HepG2 (cell line): ENCODE data around the gene LIPE. TPM values are rescaled to one million over a fixed set of nuclear protein-coding genes. Genes with fewer than 3 reads are reported as not detected.

ENCODE experiments used
- ATF4 ChIP-seq, 2 experiments: fragments of 450-650 bp in 1 of 2; sonication (generic) in 1 of 2; formaldehyde crosslinking; IDR thresholded peaks; 2 replicates each; pipeline versions ENCODE4 v1.5.0 to v1.8.0; 2020 to 2022; ENCODE audit warnings: mild to moderate bottlenecking in 1 of 2, missing genetic modification reagents in 1 of 2
- CTCF ChIP-seq: sonication (generic); formaldehyde crosslinking; IDR thresholded peaks from 2 replicates; pipeline ENCODE4 v1.5.0; 2020; ENCODE audit warnings: mild to moderate bottlenecking, missing genetic modification reagents, moderate library complexity
- E2F1 ChIP-seq: sonication (generic); formaldehyde crosslinking; IDR thresholded peaks from 2 replicates; pipeline ENCODE4 v1.5.0; 2020; ENCODE audit warnings: missing genetic modification reagents
- GZF1 ChIP-seq: sonication (generic); formaldehyde crosslinking; IDR thresholded peaks from 2 replicates; pipeline ENCODE4 v1.5.1; 2020; ENCODE audit warnings: mild to moderate bottlenecking, missing genetic modification reagents
- HNRNPLL ChIP-seq: fragments of 200-400 bp; formaldehyde crosslinking; IDR thresholded peaks from 2 replicates; pipeline ENCODE4 v1.6.1; 2017; ENCODE audit warnings: mild to moderate bottlenecking, low read depth, low read length; ENCODE audit not compliant: poor library complexity, severe bottlenecking
- LBX2 ChIP-seq: sonication (generic); formaldehyde crosslinking; IDR thresholded peaks from 2 replicates; pipeline ENCODE4 v1.5.0; 2020; ENCODE audit warnings: missing genetic modification reagents, mild to moderate bottlenecking, borderline replicate concordance
- MTF1 ChIP-seq: sonication (generic); formaldehyde crosslinking; IDR thresholded peaks from 2 replicates; pipeline ENCODE4 v1.5.0; 2020; ENCODE audit warnings: missing genetic modification reagents
- PHF8 ChIP-seq: sonication (generic); formaldehyde crosslinking; IDR thresholded peaks from 2 replicates; pipeline ENCODE4 v1.5.0; 2020; ENCODE audit warnings: missing genetic modification reagents
- RAD21 ChIP-seq: fragments of 450-650 bp; formaldehyde crosslinking; IDR thresholded peaks from 2 replicates; pipeline ENCODE4 v1.5.0; 2020; ENCODE audit warnings: mild to moderate bottlenecking
- REST ChIP-seq, 2 experiments: IDR thresholded peaks; 2 replicates each; pipeline ENCODE4 v1.6.1; 2011 to 2012; ENCODE audit warnings: low read length in 2 of 2, borderline replicate concordance in 1 of 2, low read depth in 1 of 2, mild to moderate bottlenecking in 1 of 2, moderate library complexity in 1 of 2
- XRCC5 ChIP-seq: fragments of 200-400 bp; formaldehyde crosslinking; optimal IDR thresholded peaks from 2 replicates; pipeline ENCODE3; 2017; ENCODE audit warnings: mild to moderate bottlenecking, low read length
- ZNF274 ChIP-seq: sonication (generic); formaldehyde crosslinking; IDR thresholded peaks from 2 replicates; pipeline ENCODE4 v1.5.1; 2020; ENCODE audit warnings: mild to moderate bottlenecking, missing genetic modification reagents
- ZNF549 ChIP-seq: sonication (generic); formaldehyde crosslinking; IDR thresholded peaks from 2 replicates; pipeline ENCODE4 v1.5.0; 2020; ENCODE audit warnings: missing genetic modification reagents
- ZNF687 ChIP-seq: sonication (generic); formaldehyde crosslinking; IDR thresholded peaks from 2 replicates; pipeline ENCODE4 v1.5.1; 2020; ENCODE audit warnings: mild to moderate bottlenecking, missing genetic modification reagents, moderate library complexity
- ZNF780A ChIP-seq: sonication (generic); formaldehyde crosslinking; IDR thresholded peaks from 2 replicates; pipeline ENCODE4 v1.8.0; 2022; ENCODE audit warnings: mild to moderate bottlenecking, missing genetic modification reagents, moderate library complexity
- polyA plus RNA-seq, 8 experiments: library from polyadenylated mRNA; depleted of rRNA in 3 of 8; stranded (reverse) in 7 of 8; unstranded in 1 of 8; fragments of >200 nt; fragmentation: Illumina TruSeq in 4 of 8; extraction: Trizol in 4 of 8; gene quantifications; 2 replicates each; pipeline versions ENCODE4 v1.2.1 to v1.2.3, GENCODE V29; 2011 to 2016; ENCODE audit warnings: low read depth in 4 of 8, missing spikeins in 1 of 8, mixed read lengths in 1 of 8; ENCODE audit not compliant: insufficient read depth in 1 of 8
- total RNA-seq, 5 experiments: library from RNA; depleted of rRNA; stranded (reverse); fragments of >200 nt; fragmentation: Illumina TruSeq; extraction: Trizol; gene quantifications; 2 replicates each; pipeline ENCODE4 v1.2.3, GENCODE V29; 2016; ENCODE audit warnings: low read depth in 1 of 5

LIPE gene
- total and polyA plus RNA-seq, 2 of the 13 experiments (the other 11 are each of a cell fraction or from before 2014, with no cell fraction given): not detected

- TF ChIP-seq ZNF687 (peak; percentile 68), E2F1 (CRISPR knock-in tag) (no peak), LBX2 (CRISPR knock-in tag) (no peak), ZNF780A (no peak), PHF8 (peak; percentile 45), ZNF274 (CRISPR knock-in tag) (no peak), REST (IDR thresholded peaks at IDR 0.05; ENCODE audit: borderline replicate concordance in 1 of 2, low read depth in 1 of 2, low read length in 2 of 2) (no peak), GZF1 (CRISPR knock-in tag) (no peak), HNRNPLL (peak; percentile 79), ZNF549 (CRISPR knock-in tag) (no peak), MTF1 (CRISPR knock-in tag) (no peak), ATF4 (CRISPR knock-in tag; IDR thresholded peaks at IDR 0.05) (0 out of 4 replicates have a peak, but pooled peaks of 1 of the 2 experiments have one; percentile 15), XRCC5 (peak; percentile 48), RAD21 (CRISPR knock-in tag) (peak; percentile 24; the same call in 1 of the 2 replicates), CTCF (CRISPR knock-in tag) (peak; percentile 71)
Observed at GRCh38 chr19:42401365-42402303, 25.6 kb downstream of the LIPE start (continued).
